GM12891 (cell line): Measurements from ENCODE around the gene CTBP2.

Source experiments
- PAX5 ChIP-seq: IDR thresholded peaks from 2 replicates; pipeline ENCODE4 v1.6.1; 2011; ENCODE audit warnings: low read length, moderate library complexity, mild to moderate bottlenecking; ENCODE audit not compliant: insufficient read depth, severe bottlenecking
- POLR2A ChIP-seq: IDR thresholded peaks from 2 replicates; pipeline ENCODE4 v1.6.1; 2011; ENCODE audit warnings: low read depth, low read length, control low read depth
- POLR2AphosphoS5 ChIP-seq: IDR thresholded peaks from 2 replicates; pipeline ENCODE4 v1.6.1; 2011; ENCODE audit warnings: low read depth, low read length, control low read depth
- POU2F2 ChIP-seq: IDR thresholded peaks from 2 replicates; pipeline ENCODE4 v1.6.1; 2011; ENCODE audit warnings: low read depth, mild to moderate bottlenecking, control low read depth, low read length, moderate library complexity
- SPI1 ChIP-seq: IDR thresholded peaks from 2 replicates; pipeline ENCODE4 v1.6.1; 2011; ENCODE audit warnings: low read depth, low read length, control low read depth
- TAF1 ChIP-seq: IDR thresholded peaks from 2 replicates; pipeline ENCODE4 v1.6.1; 2011; ENCODE audit warnings: low read depth, low read length, control low read depth

DNA sequence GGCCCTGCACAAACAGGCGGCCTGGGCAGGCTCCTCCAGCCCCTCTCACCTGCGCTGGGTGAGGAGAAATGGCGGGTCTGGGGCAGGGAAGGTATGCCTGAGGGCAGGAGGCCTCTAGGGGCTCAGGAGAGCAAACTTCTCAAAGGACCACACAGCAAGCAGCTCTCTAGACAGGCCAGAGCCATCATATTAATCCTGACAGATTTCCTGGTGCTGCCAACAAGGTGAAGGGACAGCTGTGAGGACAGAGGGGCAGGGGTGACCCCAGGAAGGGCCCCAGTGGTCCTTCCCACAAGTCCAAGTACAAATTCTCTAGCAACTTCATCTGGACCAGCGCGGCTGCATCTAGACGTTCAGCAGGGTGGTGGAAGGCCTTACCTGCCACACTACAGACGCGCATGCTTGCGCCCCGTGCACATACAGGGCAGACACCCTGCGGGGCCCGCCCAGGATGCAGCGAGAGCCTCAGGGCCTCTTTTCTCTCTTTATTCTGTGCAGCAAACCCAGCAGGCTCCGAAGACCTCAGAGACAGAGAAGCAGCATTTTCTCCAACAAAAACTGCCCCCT, 156.4 kb downstream of the CTBP2 start:
- no peak for TF ChIP-seq POLR2A
- TF ChIP-seq POLR2AphosphoS5: no peak
- TF ChIP-seq POU2F2: no peak
- no peak for TF ChIP-seq TAF1
- no peak for TF ChIP-seq PAX5
- TF ChIP-seq SPI1: no peak
